Right atrium auricular region (tissue), 2 donors: ENCODE measurements around the gene CDCA7. TPM values are rescaled to one million over a fixed set of nuclear protein-coding genes. Genes with fewer than 3 reads are reported as not detected.

ENCODE experiments used
- DNase-seq: peaks from one replicate; pipeline ENCODE4 v3.0.0-alpha.2; 2019; ENCODE audit warnings: low spot score
- H3K27ac ChIP-seq, 2 donors: fragments of 200-600 bp; sonication (generic); 1 replicate in 1 of 2; 2 replicates in 1 of 2; pipeline ENCODE4 v1.5.1; 2016 to 2019
- H3K27me3 ChIP-seq, 2 donors: fragments of 200-600 bp; sonication (generic); one replicate each; pipeline versions ENCODE4 v1.5.1 to v1.6.0; 2017 to 2019
- H3K36me3 ChIP-seq: fragments of 200-600 bp; sonication (generic); one replicate; pipeline ENCODE4 v1.5.1; 2016
- H3K4me1 ChIP-seq, 2 donors: fragments of 200-600 bp; sonication (generic); one replicate each; pipeline versions ENCODE4 v1.5.1 to v1.6.0; 2017 to 2019
- H3K4me3 ChIP-seq, 2 donors: fragments of 200-600 bp; sonication (generic); 1 replicate in 1 of 2; 2 replicates in 1 of 2; pipeline ENCODE4 v1.5.1; 2017 to 2019; ENCODE audit warnings: mild to moderate bottlenecking in 1 of 2, moderate library complexity in 1 of 2
- H3K9me3 ChIP-seq, 2 donors: fragments of 200-600 bp; sonication (generic); one replicate each; pipeline ENCODE4 v1.5.1; 2019
- total RNA-seq, 2 donors: library from RNA; depleted of rRNA; stranded (reverse); fragments of >200 nt; gene quantifications; one replicate each; pipeline ENCODE4 v1.1.0, GENCODE V29; 2016
- TF ChIP-seq, protein P1 (sequence below), 2 donors: fragments of 200-600 bp; sonication (generic); IDR thresholded peaks; one replicate each; pipeline ENCODE4 v1.5.1; 2019; ENCODE audit warnings: antibody characterized with exemption in 2 of 2

Gene CDCA7
- total RNA-seq, 2 donors from 2014 or later: 0.48 TPM; not detected in 1

DNA sequence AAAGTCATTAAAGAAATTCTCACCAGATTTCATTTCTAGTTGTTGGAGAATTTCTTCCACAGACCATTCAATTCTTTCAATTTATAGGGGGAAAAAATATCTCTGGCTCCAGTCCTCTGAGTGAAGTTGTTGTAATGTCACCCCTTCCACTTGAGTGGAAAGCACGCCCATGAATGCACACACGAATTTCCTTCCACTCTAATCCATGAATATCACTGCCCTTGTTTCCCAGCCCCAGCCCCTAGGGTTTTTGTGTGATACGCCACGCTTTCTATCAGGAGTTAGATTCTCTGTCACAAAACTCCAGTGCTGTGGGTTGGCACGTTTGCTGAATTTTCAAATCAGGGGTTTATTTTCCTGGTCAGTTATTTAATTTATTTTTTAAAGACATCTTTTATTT is 38.1 kb downstream of the CDCA7 start:
- Histone ChIP-seq H3K4me1 (no peaks in the 10 kb centered on the region), H3K27me3 (no peaks in the 10 kb centered on the region), H3K27ac (no peak overlapping the region), H3K4me3 (no peak overlapping the region), H3K36me3 (no peaks in the 10 kb centered on the region), H3K9me3 (no peaks in the 10 kb centered on the region)
- TF ChIP-seq, protein P1, sequence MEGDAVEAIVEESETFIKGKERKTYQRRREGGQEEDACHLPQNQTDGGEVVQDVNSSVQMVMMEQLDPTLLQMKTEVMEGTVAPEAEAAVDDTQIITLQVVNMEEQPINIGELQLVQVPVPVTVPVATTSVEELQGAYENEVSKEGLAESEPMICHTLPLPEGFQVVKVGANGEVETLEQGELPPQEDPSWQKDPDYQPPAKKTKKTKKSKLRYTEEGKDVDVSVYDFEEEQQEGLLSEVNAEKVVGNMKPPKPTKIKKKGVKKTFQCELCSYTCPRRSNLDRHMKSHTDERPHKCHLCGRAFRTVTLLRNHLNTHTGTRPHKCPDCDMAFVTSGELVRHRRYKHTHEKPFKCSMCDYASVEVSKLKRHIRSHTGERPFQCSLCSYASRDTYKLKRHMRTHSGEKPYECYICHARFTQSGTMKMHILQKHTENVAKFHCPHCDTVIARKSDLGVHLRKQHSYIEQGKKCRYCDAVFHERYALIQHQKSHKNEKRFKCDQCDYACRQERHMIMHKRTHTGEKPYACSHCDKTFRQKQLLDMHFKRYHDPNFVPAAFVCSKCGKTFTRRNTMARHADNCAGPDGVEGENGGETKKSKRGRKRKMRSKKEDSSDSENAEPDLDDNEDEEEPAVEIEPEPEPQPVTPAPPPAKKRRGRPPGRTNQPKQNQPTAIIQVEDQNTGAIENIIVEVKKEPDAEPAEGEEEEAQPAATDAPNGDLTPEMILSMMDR (IDR thresholded peaks at IDR 0.05): no peak
- DNase-seq: no peak

DNA sequence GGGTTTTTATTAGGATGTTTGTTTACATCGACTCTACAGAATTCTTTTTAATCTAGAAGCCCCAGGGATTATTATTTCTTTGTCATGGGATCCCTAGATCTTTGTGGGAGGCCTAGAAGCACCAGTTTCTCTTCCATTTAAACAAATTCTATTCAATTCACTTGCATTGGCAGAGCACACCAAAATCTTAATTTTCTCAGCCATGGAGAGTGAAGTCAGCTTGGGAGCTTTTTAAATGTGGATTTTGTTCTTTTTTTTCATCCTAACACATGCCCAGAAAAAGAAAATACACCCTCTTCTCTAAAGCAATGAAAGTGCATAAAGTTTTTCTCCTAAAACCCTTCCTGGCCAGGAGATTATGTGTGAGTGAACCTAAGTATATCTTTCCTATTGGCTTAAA is 38.5 kb downstream of the CDCA7 start:
- H3K4me3 ChIP-seq: no peak overlapping the region
- no peaks in the 10 kb centered on the region for H3K9me3 ChIP-seq
- no peaks in the 10 kb centered on the region for H3K4me1 ChIP-seq
- TF ChIP-seq, protein P1 (IDR thresholded peaks at IDR 0.05): no peak
- no peak for DNase-seq
- H3K27me3 ChIP-seq: no peaks in the 10 kb centered on the region
- no peak overlapping the region for H3K27ac ChIP-seq
- no peaks in the 10 kb centered on the region for H3K36me3 ChIP-seq

DNA sequence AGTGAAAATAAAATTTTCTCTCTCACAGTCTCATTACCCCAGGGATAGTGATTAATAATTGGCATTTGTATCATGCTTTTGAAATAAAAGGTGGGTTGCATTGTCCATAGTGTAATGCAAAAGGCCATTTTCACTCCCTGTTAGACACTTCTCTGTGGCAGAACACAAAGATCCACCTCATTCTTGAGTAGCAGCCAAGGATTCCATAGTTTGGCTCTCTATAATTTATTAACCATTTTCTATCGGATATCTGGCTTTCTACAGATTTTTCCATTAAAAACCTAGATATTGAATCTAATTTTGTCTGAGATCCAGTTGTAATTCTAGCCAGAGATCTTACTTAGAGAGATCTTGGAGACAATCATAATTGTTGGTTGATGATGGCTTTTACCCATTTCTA is 39.0 kb downstream of the CDCA7 start:
- Histone ChIP-seq H3K9me3 (no peaks in the 10 kb centered on the region), H3K4me3 (no peak overlapping the region), H3K4me1 (no peaks in the 10 kb centered on the region), H3K27ac (no peak overlapping the region), H3K27me3 (no peaks in the 10 kb centered on the region), H3K36me3 (no peaks in the 10 kb centered on the region)
- no peak for DNase-seq
- TF ChIP-seq, protein P1 (IDR thresholded peaks at IDR 0.05): no peak

DNA sequence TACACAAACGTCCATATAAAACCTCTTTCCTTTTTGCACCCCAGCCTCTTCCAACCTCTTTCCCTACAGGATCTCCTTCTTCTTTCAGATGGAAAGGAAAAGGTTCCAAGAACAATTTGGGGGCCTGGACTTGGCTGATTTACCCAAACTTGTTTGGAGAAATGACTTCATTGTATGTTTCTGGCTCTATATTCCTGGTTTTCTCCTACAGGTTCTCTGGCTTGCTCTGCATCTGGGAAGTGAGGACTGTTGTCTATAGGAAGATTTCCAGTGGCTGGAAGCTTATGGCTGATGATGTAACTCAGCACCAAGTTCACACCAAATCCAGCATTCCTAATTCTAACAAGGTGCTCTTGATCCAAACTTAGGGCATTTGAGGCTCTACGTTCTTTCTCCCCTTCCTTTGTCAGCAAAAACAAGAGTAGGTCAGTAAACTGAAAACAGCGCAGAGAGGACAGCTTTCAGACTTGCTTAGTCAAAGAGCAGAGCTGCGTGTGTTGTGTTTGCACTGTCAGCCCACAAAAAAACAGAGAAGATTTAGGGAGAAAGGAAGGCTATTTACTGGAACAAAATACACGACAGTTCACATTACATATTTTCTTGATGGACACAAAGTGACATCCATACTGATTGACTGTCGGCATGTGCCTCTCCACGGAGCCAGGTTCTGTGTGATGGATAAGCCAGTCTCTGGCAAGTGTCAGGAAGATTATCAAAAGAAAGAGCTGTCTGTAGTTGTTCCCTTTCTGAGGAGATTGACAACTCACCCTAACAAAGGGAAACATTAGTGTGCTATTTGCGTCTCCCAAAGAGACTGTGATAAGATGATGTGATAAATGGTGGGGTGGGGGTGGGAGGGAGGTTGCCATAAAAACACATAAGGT is 39.7 kb downstream of the CDCA7 start:
- no peaks in the 10 kb centered on the region for H3K27me3 ChIP-seq

DNA sequence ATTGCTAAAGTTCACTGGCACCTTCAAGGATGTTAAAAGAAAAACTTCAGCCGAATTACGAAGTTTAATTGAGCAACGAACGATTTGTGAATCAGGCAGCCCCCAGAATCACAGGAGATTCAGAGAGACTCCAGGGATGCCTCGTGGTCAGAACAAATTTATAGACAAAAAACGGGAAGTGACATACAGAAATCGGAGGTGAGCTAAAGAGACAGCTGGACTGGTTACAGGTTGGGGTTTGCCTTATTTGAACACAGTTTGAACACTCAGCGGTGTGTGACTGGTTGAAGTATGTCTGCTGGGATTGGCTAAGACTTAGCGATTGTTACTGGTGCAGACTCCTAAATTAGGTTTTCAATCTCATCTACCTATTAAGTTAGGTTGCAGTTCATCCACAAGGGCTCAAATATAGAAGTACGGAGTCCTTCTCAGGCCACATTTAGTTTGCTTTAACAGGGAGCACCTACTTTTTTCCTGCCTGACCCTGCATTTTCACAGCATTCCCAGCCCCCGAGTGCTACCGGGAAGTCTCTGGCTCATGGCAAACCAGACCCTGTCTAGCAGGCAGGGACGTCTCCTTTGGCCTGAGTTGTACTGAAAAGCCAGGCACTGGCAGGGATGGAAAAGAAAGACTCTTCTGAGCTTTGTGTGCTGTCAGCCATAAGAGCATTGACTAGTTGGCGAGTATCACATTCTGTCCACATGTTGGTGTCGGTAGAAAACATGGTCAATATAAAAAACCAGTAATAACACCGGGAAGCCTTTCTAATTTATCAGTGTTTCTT is 41.1 kb downstream of the CDCA7 start:
- TF ChIP-seq, protein P1 (IDR thresholded peaks at IDR 0.05): no peak
- no peaks in the 10 kb centered on the region for H3K36me3 ChIP-seq
- no peaks in the 10 kb centered on the region for H3K9me3 ChIP-seq
- H3K27ac ChIP-seq: no peak overlapping the region
- no peak overlapping the region for H3K4me3 ChIP-seq
- DNase-seq: no peak
- no peaks in the 10 kb centered on the region for H3K4me1 ChIP-seq
- H3K27me3 ChIP-seq: peaks cover 5 to 6% of the 10 kb centered on the region in 2 donors

More for the DNA sequence above, 39.7 kb downstream of the CDCA7 start:
- DNase-seq: no peak
- Histone ChIP-seq H3K9me3 (no peaks in the 10 kb centered on the region), H3K27ac (no peak overlapping the region), H3K4me3 (no peak overlapping the region), H3K4me1 (no peaks in the 10 kb centered on the region), H3K36me3 (no peaks in the 10 kb centered on the region)
- TF ChIP-seq, protein P1 (IDR thresholded peaks at IDR 0.05): no peak
